AML-193 (cell line): ENCODE data around the gene SDK2.
"Not testable (repeated sequence)": the region's sequence is repeated elsewhere in the genome, so short reads cannot be mapped to it uniquely, and the experiment has no call there.

Experiments
- DNase-seq, 2 experiments: peaks; one replicate each; lab custom pipeline; 2025; lab: John Stamatoyannopoulos, UW

SDK2 gene

DNA sequence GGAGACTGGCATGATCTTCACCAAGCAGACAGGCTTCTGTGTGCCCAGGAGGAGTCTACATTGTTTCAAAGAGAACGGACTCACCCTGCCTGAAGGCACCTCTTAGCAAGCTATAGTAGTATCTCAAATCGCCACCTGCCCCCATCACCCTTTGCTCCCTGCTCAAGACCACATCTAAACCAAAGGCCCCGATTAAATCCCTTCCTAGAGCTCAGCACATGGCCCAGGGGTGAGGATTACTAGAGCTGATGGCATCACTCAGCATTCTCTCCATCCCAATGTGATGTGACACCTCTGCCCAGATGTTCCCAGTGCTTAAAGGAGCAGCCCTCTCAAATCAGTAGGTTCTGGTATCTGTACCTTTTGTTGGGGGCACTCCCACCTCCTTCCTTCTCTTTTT lies 324.5 kb downstream of the SDK2 start:
- no peak for DNase-seq

DNA sequence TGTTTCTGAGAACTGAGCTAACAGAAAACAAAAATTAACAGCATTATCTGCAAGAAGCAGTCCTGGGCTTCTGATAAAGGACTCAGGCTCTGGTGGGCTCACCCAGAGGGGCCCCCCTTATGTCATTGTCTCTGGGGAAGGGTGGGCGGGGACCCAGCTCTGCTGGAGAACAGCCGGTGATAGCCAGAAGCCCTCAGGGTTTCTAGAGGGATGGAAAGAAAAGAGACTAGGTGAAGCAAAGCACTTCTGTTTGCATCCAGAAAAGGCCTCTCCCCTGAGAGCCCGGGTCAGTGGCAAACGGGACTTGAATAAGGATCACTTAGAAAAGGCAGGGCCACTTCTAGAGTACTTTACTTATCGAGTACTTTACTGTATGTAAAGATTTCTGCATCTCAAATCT lies 325.4 kb downstream of the SDK2 start:
- no peak for DNase-seq

DNA sequence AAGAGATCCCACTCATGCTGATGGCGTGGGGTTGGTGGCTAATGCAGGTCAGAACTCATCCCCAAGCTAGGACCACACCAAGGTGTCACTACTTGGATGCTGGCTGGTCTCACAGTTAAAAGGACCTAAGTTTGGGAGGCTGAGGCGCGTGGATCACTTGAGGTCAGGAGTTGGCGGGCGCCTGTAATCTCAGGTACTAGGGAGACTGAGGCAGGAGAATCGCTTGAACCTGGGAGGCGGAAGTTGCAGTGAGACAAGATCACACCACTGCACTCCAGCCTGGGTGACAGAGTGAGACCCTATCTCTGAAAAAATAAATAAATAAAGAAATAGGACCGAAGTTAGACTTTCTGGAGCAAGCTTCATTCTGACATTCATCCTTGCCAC lies 325.8 kb downstream of the SDK2 start:
- no peak for DNase-seq

DNA sequence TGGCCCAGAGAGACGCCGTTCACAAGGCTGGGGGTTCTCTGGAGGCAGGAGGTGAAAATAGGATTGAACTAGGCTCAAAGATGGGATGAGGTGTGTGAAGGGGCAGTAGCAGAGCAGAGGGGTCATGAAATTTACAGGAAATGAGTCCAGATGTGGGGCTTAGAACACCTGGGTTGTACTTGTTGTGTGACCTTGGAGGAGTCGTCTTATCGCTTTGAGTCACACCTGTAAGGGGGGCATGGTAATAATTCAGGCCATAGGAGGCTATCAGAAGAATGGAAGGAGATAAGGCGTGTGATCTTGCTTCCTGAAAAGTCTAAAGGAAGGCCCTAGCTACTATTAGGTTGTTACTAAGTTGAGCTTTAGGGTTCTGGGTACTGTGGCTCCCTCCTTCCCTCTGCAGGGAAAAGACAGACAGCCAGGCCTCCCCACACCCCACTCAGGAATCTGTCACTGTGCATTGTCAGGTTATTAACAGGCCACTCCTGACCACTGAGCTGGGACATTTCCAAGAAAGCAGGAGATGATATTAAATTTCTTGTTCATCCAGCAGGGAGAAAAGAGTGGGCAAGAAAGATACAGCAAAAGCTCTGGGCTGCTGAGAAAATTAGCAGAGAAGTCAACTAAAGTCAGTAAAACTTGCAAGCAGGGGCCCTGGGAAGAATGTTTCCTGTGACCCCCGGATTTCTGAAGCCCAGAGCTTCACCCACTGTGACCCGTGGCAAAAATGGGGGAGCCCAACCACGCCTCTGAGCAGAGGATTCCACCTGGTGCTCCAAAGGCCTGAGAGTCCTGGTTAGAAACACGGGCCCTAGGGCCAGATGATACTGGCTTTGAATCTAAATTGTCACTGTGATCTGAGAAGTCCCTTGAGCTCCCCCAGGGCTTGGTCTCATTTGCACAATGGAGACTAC lies 326.5 kb downstream of the SDK2 start:
- DNase-seq, result no peak

DNA sequence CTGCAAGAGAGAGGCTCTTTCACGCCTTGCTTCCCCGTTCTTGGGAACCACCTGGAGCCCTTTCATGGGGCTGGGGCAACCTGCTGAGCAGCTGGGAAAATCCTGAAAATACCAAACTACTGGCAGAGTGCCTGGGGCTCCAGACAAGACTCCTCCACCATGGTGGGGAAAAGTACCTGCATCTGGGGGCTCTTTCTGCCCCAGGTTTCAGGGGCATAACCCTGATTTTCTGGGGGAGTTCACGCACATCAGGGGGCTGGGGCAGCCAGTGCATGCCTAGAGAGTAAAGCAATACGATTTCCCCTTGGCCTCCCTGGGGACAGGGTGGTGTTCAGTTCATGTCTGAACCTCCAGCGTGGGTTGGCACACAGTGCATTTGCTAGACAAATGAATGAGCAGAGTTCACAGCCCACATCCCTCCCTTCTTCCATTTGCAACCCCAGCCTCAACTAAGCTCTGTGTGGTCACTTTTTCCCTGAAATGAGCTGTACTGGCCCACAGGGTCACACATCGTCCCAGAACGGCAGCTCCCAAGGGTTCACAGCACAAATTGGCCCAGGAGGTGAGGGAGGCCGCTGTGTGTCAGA lies 327.2 kb downstream of the SDK2 start:
- DNase-seq, result no peak

DNA sequence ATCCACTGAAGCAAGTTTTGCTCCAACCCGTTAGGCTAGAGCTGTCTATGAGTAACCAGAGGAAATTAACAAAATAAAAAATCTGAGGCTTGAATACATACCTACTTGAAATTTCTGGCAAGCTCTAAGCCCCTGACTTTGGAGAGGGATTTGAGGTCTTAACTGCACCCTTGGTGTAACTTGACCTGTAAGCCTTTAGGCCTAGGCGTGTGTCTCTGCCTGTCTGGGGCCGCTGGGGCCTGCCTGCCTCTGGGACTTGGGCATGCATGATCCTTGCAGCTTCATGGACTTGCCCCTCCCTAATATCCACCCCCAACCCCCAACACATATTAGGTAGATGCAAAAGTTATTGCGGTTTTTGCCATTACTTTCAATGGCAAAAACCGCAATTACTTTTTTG lies 328.8 kb downstream of the SDK2 start:
- no peak for DNase-seq

DNA sequence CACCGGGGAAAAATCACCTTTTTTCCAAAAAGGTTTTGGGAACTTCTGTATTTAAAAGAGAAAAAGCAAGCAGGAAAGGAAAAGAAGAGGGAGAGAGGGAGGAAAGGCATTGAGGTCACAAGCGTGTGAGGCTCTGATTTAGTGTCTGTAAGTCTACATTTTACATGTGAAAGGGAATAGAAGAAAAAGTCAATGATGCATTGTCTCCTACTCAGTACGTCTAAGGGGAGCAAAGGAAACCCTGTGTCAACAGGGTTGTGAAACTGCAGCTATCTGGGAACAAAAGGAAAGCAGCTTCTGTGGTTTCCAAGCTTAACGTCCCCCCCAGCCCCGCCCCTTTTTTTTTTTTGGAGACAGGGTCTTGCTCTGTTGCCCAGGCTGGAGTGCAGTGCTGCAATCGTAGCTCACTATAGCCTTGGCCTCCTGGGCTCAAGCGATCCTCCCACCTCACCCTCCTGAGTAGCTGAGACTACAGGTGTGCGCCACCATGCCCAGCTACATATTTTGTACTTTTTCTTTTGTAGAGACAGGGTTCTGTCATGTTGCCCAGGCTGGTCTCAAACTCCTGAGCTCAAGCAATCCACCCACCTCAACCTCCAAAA lies 330.6 kb downstream of the SDK2 start:
- no peak for DNase-seq

DNA sequence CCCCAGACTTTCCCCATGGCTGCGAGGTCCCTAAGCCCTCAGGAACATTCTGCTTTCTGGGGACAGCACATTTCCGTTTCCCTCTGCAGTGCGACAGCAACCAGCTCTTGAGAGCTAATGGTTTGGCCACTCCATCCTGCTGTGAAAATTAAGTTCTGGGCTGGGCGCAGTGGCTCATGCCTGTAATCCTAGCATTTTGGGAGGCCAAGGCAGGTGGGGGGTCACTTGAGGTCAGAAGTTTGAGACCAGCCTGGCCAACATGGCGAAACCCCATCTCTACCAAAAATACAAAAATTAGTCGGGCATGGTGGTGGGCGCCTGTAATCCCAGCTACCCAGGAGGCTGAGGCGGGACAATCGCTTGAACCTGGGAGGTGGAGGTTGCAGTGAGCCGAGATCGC lies 331.4 kb downstream of the SDK2 start:
- not testable (repeated sequence) for DNase-seq

DNA sequence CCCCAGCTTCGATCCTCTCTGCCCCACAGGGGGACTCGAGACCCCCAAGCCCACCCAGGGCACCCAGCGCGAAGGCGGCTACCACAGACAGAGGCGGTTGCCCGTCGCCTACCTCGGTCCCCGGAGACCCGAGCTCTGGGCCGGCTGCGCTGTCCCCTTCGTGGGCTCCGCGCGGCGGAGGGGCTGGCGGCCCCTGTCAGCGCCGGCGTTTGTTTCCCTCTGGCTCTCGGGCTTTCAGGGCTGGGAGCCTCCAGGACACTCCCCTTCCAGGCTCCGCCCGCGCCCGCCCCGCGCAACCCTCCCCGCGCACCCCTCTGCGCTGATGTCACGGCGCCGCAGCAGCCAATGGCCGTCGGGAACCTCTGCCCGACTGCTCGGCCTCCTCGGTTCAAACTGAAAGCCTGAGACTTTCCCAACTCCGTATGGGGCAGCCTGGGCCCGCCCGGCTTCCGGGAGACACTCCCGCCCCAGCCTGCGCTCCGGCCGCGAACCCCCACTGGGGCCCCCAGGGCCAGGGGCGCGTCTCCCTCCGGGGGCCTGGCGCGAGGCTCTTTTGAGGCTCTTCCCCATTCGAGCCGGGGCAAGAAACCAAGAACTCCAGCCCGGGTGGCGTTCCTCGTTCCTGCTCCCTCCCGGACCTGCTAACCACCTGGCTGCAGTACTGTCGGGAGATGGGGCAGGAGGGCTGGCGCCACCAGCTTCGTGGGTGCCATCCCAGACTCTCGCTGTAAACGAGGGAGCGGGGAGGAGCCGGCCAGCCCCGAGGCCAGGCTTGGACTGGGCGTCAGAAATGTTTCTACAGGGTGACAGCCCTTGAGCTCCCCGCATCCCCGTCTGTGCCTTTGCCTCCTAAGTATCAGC lies 332.2 kb downstream of the SDK2 start, which contains the start of gene CDC42EP4:
TSS of gene CDC42EP4 (minus strand) at position 221 of the 861 bp plus-strand sequence. CDS start 25,501 bp downstream, outside the sequence.
- peak; percentile 94 for DNase-seq

DNA sequence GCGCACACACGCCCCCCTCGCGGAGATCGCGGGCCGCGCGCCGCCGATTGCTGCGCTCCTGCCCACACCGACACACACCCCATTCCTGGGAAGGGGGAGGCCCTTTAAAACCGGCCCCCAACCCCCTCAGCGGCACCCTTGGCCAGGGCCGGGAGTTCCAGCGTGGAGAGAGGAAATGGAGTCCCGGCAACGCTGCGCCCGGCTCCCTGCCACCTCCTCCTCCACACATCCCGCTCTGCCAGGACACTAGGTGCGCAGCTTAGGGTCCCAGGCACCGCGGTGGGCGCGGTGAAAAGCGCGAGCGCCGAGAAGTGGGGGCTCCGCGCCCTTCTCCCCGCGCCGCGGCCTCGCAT lies 332.8 kb downstream of the SDK2 start:
- DNase-seq, result no peak

DNA sequence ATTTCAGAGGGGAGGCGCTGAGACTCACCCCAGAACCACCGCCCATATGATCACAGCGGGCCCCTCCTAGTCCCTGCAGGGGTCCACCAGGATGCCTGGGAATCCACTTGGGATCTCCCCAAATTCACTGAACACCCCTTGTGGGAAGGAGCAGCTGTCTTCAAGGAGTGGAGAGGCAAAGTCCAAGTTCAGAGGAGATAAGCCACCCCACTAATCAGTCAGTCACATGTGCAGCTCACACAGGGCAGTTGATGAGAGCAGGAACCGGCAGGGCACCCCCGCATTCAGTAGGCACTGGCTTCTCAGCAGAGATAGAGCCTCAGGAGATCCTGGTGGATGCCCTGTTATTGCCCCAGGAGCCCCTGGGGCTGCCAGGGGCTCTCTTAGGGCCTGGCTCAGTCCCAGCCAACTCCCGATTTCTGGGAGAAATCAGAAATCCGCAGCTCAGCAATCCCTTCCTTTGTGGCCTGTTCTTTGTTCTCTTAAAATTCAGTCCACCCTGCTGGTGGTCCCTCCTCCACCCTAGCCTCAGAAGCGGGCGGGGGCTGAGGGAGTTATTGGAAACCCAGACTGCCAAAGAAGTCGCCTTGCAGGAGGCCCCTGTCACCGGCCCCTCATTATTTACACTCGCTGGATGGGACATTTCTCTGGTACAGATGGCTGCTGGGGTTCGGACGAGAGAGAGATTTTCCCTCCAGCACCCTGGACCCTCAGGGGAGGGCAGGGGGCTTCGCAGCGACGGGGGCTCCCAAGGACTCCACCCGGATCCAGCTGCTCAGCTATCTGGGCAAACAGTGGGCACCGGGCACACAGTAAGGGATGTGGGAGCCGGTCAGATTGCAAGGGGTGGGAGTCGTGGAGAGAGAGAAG lies 334.3 kb downstream of the SDK2 start:
- DNase-seq, result peak in 1 of 2 experiments; percentile 12

DNA sequence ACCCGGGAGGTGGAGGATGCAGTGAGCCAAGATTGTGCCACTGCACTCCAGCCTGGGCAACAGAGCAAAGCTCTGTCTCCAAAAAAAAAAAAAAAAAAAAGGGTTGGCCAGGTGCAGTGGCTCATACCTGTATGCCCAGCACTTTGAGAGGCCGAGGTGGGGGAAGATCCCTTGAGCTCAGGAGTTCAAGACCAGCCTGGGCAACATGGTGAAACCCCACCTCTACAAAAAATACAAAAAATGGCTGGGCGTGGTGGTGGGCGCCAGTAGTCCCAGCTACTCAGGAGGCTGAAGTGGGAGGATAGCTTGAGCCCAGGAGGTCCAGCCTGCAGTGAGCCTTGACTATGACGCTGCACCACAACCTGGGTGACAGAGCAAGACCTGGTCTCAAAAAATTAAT lies 335.3 kb downstream of the SDK2 start:
- not testable (repeated sequence) for DNase-seq

DNA sequence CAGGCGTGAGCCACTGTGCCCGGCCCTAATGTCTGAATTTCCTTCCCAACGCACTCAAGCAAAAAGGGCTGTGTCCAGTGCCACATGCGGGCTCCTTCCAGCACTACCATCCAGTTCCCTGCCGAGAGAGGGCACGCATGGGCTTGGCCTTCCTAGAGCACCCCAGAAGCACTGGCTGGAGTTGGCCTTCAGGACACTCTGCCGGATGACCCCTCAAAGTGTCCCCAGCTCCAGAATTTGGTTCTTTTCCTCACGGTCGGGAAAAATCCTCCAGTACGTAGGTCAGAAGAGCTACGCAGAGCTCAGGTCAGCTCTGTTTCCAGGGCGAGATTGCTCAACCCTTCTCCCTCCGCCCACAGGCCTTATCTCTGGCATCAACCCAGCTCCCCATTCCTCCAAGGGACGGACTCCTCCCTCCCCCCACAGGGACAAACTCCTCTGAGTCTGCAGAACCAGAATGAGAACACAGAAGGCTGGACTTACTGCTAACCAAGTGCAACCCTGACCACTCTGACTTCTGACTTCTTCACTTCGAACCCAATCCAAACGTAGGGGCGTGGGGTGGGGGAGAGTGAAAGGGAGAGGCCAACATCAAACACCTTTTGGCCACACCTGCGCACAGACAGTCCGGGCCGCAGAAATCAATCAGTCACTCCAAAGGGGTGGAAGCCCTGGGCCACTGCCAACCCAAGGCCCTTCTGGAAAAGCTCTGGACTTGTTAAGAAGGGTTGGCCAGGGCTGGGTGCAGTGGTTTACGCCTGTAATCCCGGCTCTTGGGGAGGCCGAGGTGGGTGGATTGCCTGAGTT lies 336.0 kb downstream of the SDK2 start:
- peak; percentile 49 to 63 for DNase-seq

DNA sequence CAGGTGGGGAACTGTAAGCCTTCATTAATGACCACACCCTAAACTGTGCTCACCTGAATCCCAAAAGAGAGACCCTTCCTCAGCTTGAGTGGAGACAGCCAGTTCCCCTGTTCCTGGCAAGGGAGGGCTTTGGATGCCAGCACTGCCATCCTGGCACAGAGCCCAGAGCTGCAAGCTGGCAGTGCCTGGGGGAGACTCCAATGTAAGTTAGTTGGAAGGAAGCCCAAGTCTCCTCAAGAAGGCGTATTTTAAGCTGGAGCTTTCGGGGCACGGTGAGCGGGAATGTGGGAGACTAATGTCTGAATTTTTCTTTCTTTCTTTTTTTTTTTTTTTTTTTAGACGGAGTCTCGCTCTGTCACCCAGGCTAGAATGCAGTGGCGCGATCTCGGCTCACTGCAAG lies 337.1 kb downstream of the SDK2 start:
- DNase-seq, result no peak

DNA sequence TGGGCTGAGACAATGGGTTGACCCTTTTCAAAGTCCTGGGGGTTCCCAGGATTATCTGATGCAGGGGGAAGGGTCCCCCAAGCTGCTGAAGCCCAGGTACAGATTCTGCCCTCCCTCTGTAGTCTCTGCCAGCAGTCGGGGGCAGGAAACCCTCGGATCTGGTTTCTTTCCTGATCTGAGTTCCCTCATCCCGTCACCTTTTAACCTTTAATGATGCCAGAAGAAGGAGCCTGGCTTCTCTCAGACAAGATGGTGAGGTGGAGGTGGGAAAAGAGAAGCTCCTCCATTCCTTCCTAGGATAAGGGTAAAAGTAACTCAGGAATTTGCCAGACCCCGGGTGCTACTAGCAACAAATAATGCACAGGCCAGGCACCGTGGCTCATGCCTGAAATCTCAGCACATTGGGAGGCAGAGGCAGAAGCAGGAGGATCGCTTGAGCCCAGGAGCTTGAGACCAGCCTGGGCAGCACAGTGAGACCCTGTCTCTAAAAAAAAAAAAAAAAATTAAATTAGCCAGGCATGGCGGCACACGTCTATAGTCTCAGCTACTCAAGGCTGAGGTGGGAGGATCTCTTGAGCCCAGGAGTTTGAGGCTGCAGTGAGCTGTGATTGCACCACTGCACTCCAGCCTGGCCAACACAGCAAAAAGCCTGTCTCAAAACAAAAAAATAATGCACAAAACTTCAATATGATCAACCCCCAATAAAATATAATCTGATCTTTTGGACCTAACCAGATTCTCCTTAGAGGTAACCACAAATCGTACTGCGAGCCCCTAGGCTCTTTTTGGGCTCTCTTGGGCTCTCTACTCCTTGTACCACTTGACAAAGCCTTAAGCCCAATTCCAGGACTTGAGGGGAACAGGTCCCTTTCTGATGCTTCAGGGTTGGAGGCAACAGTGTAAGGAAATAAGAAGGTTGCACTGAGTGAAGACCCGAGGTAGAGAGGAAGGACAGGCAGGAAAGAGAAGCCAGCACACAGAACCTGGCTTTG lies 338.1 kb downstream of the SDK2 start:
- no peak for DNase-seq

DNA sequence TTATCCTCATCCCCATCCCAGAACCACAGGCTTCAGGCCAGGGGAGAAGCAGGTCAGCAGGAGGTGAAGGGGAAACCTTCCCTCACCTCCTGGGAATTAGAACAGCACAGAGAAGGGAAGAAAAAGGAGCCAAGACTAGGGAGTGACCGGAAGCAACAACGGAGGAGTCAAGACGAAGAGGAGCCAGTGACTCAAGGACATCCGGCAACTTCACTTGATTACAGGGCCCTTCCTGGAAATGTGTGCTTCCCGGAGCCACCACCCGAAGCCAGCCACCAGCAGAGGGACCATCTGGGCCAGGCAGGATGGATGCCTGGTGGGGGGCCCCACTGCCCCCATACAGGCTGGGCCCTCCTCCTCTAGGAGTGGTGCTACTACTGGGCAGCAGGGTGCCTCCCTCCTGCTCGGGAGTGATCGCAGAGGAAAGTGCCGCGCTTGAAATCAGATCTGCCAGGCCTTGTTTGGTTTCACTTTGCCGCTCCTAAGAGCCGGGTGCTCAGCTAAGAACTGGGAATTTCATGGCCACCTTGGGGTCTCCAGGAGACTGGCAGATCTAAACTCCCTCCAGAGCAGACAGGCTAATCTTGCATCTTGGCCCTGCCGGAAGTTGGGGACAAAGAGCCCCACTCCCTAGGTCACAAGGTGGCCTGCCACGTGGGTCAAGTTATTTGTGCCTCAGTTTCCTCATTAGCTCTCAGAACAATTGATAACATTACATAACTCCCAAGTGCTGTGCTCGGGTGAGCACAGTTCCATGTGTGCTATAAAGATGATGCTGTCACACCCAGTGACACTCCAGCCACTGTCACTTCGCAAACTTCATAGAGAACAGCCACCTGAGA lies 339.1 kb downstream of the SDK2 start:
- DNase-seq, result no peak

DNA sequence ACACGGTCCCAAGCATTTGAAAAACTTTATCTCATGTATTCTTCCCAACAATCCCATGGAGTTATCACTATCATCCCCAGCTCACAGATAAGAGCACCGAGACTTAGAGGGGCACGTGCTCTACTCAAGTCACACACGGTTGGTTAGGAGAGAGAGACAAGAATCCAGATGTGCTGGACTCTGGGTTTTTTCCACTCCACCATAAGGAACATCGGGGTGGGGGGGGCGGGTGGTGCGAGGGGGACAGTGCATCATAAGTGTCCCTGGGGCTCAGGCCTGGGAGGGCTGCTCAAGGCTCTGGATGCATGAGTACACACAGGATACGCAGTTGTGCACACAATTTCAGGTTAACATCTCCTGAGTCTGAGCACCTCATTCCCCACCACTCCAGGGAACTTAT lies 339.8 kb downstream of the SDK2 start:
- no peak for DNase-seq

DNA sequence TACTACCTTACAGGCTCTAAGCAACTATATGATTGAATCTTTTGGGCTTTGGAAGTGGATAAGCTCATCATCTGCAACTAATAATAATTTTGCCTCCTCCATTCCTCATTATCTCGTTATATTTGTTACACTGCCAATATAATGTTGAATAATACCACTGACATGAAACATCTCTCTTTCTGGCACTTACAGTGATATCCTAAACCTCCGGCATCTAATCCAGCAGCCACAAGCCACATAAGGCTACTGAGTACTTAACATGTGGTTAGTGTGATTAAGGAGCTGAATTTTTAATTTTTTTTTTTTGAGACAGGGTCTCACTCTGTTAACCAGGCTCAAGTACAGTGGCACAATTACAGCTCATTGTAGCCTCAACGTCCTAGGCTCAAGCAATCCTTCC lies 342.1 kb downstream of the SDK2 start:
- no peak for DNase-seq
